HAP-1 (cell line): ENCODE data around the gene TRPT1.

Source experiments
- DNase-seq, 2 experiments: peaks; one replicate each; pipeline ENCODE4 v3.0.0-alpha.2; 2016 to 2020; ENCODE audit warnings: low spot score in 2 of 2
- H3K27me3 ChIP-seq: fragments of 250-450 bp; sonication (Bioruptor Pico); 2 replicates; pipeline ENCODE4 v1.5.1; 2020; ENCODE audit warnings: low read depth, mild to moderate bottlenecking, moderate library complexity
- H3K36me3 ChIP-seq: fragments of 250-450 bp; sonication (Bioruptor Pico); replicated peaks from 2 replicates; pipeline ENCODE4 v1.5.1; 2020; ENCODE audit warnings: mild to moderate bottlenecking
- H3K4me1 ChIP-seq: fragments of 250-450 bp; sonication (Bioruptor Pico); 2 replicates; pipeline ENCODE4 v1.5.1; 2020; ENCODE audit warnings: mild to moderate bottlenecking
- H3K4me3 ChIP-seq: fragments of 250-450 bp; sonication (Bioruptor Pico); 2 replicates; pipeline ENCODE4 v1.5.1; 2020; ENCODE audit warnings: mild to moderate bottlenecking, moderate library complexity
- H3K9me3 ChIP-seq: fragments of 250-450 bp; sonication (Bioruptor Pico); 2 replicates; pipeline ENCODE4 v1.5.1; 2020; ENCODE audit warnings: mild to moderate bottlenecking, moderate library complexity
- in situ Hi-C: fragments of 300-500 bp; cut with MboI; formaldehyde crosslinking; loops from 3 replicates; pipeline ENCODE4 v1.14.3; 2020; ENCODE audit warnings: low sequenced_read_pairs, inconsistent platforms, mixed read lengths

TRPT1 gene

DNA sequence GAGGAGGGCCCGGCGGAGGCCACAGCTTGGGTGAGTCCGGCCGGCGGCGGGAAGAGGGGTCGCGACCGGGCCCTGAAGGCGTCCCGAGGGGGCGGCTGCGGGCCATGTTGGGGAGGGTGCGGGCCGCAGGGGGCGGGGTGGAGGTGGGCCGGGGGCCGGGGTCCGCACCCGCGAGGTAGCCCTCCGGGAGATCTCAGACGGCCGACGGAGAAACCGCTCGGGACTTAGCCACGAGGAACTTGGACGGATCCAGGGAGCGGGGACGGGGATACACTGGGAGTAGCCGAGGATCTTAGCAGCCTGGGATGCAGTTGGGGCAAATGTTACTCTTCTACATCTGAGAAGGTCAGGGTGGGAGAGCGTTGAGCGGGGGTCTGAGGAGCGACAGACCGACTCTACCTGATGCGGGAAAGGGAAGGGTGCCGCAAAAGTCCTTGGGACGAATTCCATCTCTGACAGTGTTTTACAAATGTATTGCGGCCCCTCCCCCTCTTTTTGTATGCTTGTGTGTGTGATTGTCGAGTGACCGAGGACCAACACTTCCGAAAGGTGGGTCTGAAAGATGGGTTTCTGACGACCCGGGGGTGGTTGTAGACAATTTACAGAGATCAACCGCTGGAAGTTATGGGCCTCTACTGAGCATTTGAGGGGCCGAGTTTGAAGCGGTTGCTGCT is 39.4 kb downstream of the TRPT1 start:
- H3K27me3 ChIP-seq, result no peaks in the 10 kb centered on the region
- H3K36me3 ChIP-seq, result peaks cover 39% of the 10 kb centered on the region
- no peaks in the 10 kb centered on the region for H3K9me3 ChIP-seq
- in situ Hi-C loops, result no loop called here
- H3K4me1 ChIP-seq, result peaks cover 29% of the 10 kb centered on the region
- DNase-seq, result peak; percentile 21 to 63
- H3K4me3 ChIP-seq, result no peak overlapping the region

GRCh38 chr11:64185693-64186491 is 40.1 kb downstream of the TRPT1 start, which contains the start of gene STIP1:
Gene STIP1 (plus strand): TSS chr11:64186171. CDS start chr11:64186262, 91 bp downstream.
- Histone ChIP-seq H3K4me3 (peak within 1 kb of the TSS; percentile 75), H3K4me1 (peaks cover 34% of the 10 kb centered on the region), H3K36me3 (peaks cover 32% of the 10 kb centered on the region), H3K27me3 (no peaks in the 10 kb centered on the region), H3K9me3 (no peaks in the 10 kb centered on the region)
- in situ Hi-C loops, result no loop called here
- DNase-seq, result peak; percentile 99 to 100

- no peaks in the 10 kb centered on the region for H3K9me3 ChIP-seq
- H3K4me3 ChIP-seq, result peak overlapping the region; percentile 75
- peaks cover 25% of the 10 kb centered on the region for H3K36me3 ChIP-seq
- H3K4me1 ChIP-seq, result peaks cover 34% of the 10 kb centered on the region
- in situ Hi-C loops, result no loop called here
- H3K27me3 ChIP-seq, result no peaks in the 10 kb centered on the region
- no peak for DNase-seq
These were observed 40.8 kb downstream of the TRPT1 start for GRCh38 chr11:64185175-64185692.

- in situ Hi-C loops, result no loop called here
- no peak for DNase-seq
- Histone ChIP-seq H3K9me3 (no peaks in the 10 kb centered on the region), H3K4me3 (peak overlapping the region; percentile 75), H3K4me1 (peaks cover 34% of the 10 kb centered on the region), H3K36me3 (peaks cover 13% of the 10 kb centered on the region), H3K27me3 (no peaks in the 10 kb centered on the region)
These were observed 42.1 kb downstream of the TRPT1 start for GRCh38 chr11:64183890-64184289.

- H3K9me3 ChIP-seq, result no peaks in the 10 kb centered on the region
- in situ Hi-C loops, result no loop called here
- peaks cover 34% of the 10 kb centered on the region for H3K4me1 ChIP-seq
- peaks cover 7% of the 10 kb centered on the region; the same call in 1 of the 2 replicates for H3K36me3 ChIP-seq
- H3K27me3 ChIP-seq, result no peaks in the 10 kb centered on the region
- peak; percentile 85 to 90 for DNase-seq
- peak overlapping the region; percentile 2; the same call in 1 of the 2 replicates for H3K4me3 ChIP-seq
These were observed 44.2 kb downstream of the TRPT1 start for GRCh38 chr11:64181506-64182411.

DNA sequence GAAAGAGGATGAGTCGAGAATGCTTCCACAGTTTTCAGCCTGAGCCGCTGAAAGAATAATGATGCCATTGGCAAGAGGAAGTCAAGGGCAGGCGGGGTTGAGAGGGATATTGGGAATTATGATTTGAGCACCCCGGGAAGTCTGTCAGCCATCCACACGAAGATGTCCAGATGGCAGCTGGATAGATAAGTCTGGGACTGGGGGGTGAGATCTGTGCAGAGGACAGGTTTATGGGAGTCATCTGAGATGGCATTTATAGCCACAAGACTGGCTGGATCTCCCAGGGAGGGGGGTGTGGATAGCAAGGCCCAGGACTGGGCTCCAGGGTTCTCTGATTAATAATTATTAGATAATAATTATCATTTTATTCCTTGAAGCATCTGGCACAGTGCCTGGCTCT is 45.1 kb downstream of the TRPT1 start:
- no peak for DNase-seq
- peaks cover 7% of the 10 kb centered on the region; the same call in 1 of the 2 replicates for H3K36me3 ChIP-seq
- H3K4me1 ChIP-seq, result peaks cover 34% of the 10 kb centered on the region
- no peak overlapping the region for H3K4me3 ChIP-seq
- in situ Hi-C loops, result no loop called here
- no peaks in the 10 kb centered on the region for H3K27me3 ChIP-seq
- no peaks in the 10 kb centered on the region for H3K9me3 ChIP-seq

- Histone ChIP-seq H3K4me1 (peaks cover 28% of the 10 kb centered on the region), H3K27me3 (no peaks in the 10 kb centered on the region), H3K36me3 (peaks cover 7% of the 10 kb centered on the region; the same call in 1 of the 2 replicates), H3K9me3 (no peaks in the 10 kb centered on the region), H3K4me3 (no peak overlapping the region)
- DNase-seq, result no peak
- in situ Hi-C loops, result no loop called here
These were observed 46.9 kb downstream of the TRPT1 start for GRCh38 chr11:64178951-64179639.

GRCh38 chr11:64178203-64178602 is 47.8 kb downstream of the TRPT1 start:
- in situ Hi-C loops, result no loop called here
- DNase-seq, result no peak
- H3K27me3 ChIP-seq, result no peaks in the 10 kb centered on the region
- no peak overlapping the region for H3K4me3 ChIP-seq
- H3K9me3 ChIP-seq, result no peaks in the 10 kb centered on the region
- H3K36me3 ChIP-seq, result peaks cover 5% of the 10 kb centered on the region; the same call in 1 of the 2 replicates
- peaks cover 21% of the 10 kb centered on the region for H3K4me1 ChIP-seq

- no peaks in the 10 kb centered on the region for H3K27me3 ChIP-seq
- no peak overlapping the region for H3K4me3 ChIP-seq
- in situ Hi-C loops, result no loop called here
- DNase-seq, result no peak
- H3K9me3 ChIP-seq, result no peaks in the 10 kb centered on the region
- H3K4me1 ChIP-seq, result peaks cover 6% of the 10 kb centered on the region
- no peaks in the 10 kb centered on the region; the same call in 1 of the 2 replicates for H3K36me3 ChIP-seq
These were observed 49.2 kb downstream of the TRPT1 start for GRCh38 chr11:64176751-64177150.
